ENCODE data around the gene ADAMTSL2. TPM values are rescaled to one million over a fixed set of nuclear protein-coding genes. Genes with fewer than 3 reads are reported as not detected.
A peak's percentile ranks its signal among the peaks of the same experiment; 100 is the strongest.

The ADAMTSL2 gene
- total and polyA plus RNA-seq, 2 donors (not counting 1 experiment from before 2014, with no cell fraction given): under 0.01 to 0.09 TPM

GRCh38 chr9:133614056-133614455 is 79.6 kb downstream of the ADAMTSL2 start:
- peaks cover 2% of the 10 kb centered on the region for H3K27me3 ChIP-seq (ENCODE audit: control insufficient read depth, insufficient read depth, low read length)
- peaks cover 1% of the 10 kb centered on the region for H4K20me1 ChIP-seq (ENCODE audit: control insufficient read depth, extremely low read depth, insufficient read depth, low read length)
- H3K9me3 ChIP-seq (ENCODE audit: control insufficient read depth, insufficient read depth, low read depth, low read length): no peaks in the 10 kb centered on the region
- no peak overlapping the region for H2AFZ ChIP-seq (ENCODE audit: low read length)
- no peak for TF ChIP-seq CTCF (conservative IDR thresholded peaks at IDR 0.05 in 1 of 2, IDR thresholded peaks at IDR 0.05 in 1 of 2; ENCODE audit: low read depth in 1 of 2, low read length in 2 of 2)
- TF ChIP-seq EZH2 (IDR thresholded peaks at IDR 0.05; ENCODE audit: low read length, missing control alignments): no peak
- no peak overlapping the region for H3K4me3 ChIP-seq (replicated peaks in 1 of 4; ENCODE audit: control extremely low read depth in 1 of 4, insufficient read depth in 1 of 4, low read depth in 3 of 4, low read length in 4 of 4)
- no peaks in the 10 kb centered on the region for H3K4me1 ChIP-seq (ENCODE audit: control insufficient read depth, extremely low read depth, insufficient read depth, low read length)
- no peak for DNase-seq (ENCODE audit: low read depth in 2 of 2)
- H3K4me2 ChIP-seq (ENCODE audit: extremely low read depth, insufficient read depth, low read length): no peak overlapping the region
- H3K79me2 ChIP-seq (ENCODE audit: control insufficient read depth, insufficient read depth, low read length): no peaks in the 10 kb centered on the region
- no peaks in the 10 kb centered on the region for H3K36me3 ChIP-seq (ENCODE audit: control insufficient read depth, insufficient read depth, low read length)
- H3K9ac ChIP-seq (ENCODE audit: insufficient read depth, low read length): no peak overlapping the region
- no peak overlapping the region for H3K27ac ChIP-seq (ENCODE audit: insufficient read depth, low read length)

- H3K36me3 ChIP-seq (ENCODE audit: control insufficient read depth, insufficient read depth, low read length): no peaks in the 10 kb centered on the region
- H2AFZ ChIP-seq (ENCODE audit: low read length): no peak overlapping the region
- DNase-seq (ENCODE audit: low read depth in 2 of 2): no peak
- no peak overlapping the region for H3K9ac ChIP-seq (ENCODE audit: insufficient read depth, low read length)
- H3K4me2 ChIP-seq (ENCODE audit: extremely low read depth, insufficient read depth, low read length): no peak overlapping the region
- no peak overlapping the region for H3K4me3 ChIP-seq (replicated peaks in 1 of 4; ENCODE audit: control extremely low read depth in 1 of 4, insufficient read depth in 1 of 4, low read depth in 3 of 4, low read length in 4 of 4)
- peaks cover 2% of the 10 kb centered on the region for H3K27me3 ChIP-seq (ENCODE audit: control insufficient read depth, insufficient read depth, low read length)
- no peak overlapping the region for H3K27ac ChIP-seq (ENCODE audit: insufficient read depth, low read length)
- no peak for TF ChIP-seq CTCF (conservative IDR thresholded peaks at IDR 0.05 in 1 of 2, IDR thresholded peaks at IDR 0.05 in 1 of 2; ENCODE audit: low read depth in 1 of 2, low read length in 2 of 2)
- TF ChIP-seq EZH2 (IDR thresholded peaks at IDR 0.05; ENCODE audit: low read length, missing control alignments): peak; percentile 29
- no peaks in the 10 kb centered on the region for H3K79me2 ChIP-seq (ENCODE audit: control insufficient read depth, insufficient read depth, low read length)
- H3K4me1 ChIP-seq (ENCODE audit: control insufficient read depth, extremely low read depth, insufficient read depth, low read length): no peaks in the 10 kb centered on the region
- no peaks in the 10 kb centered on the region for H3K9me3 ChIP-seq (ENCODE audit: control insufficient read depth, insufficient read depth, low read depth, low read length)
- peaks cover 1% of the 10 kb centered on the region for H4K20me1 ChIP-seq (ENCODE audit: control insufficient read depth, extremely low read depth, insufficient read depth, low read length)
Observed at GRCh38 chr9:133614678-133615077, 80.2 kb downstream of the ADAMTSL2 start.

GRCh38 chr9:133615186-133615585 is 80.7 kb downstream of the ADAMTSL2 start:
- Histone ChIP-seq H3K27me3 (ENCODE audit: control insufficient read depth, insufficient read depth, low read length) (peaks cover 2% of the 10 kb centered on the region), H3K27ac (ENCODE audit: insufficient read depth, low read length) (no peak overlapping the region), H3K4me3 (replicated peaks in 1 of 4; ENCODE audit: control extremely low read depth in 1 of 4, insufficient read depth in 1 of 4, low read depth in 3 of 4, low read length in 4 of 4) (no peak overlapping the region), H3K4me1 (ENCODE audit: control insufficient read depth, extremely low read depth, insufficient read depth, low read length) (no peaks in the 10 kb centered on the region), H3K9ac (ENCODE audit: insufficient read depth, low read length) (no peak overlapping the region), H3K36me3 (ENCODE audit: control insufficient read depth, insufficient read depth, low read length) (no peaks in the 10 kb centered on the region), H3K9me3 (ENCODE audit: control insufficient read depth, insufficient read depth, low read depth, low read length) (no peaks in the 10 kb centered on the region), H2AFZ (ENCODE audit: low read length) (no peak overlapping the region), H3K4me2 (ENCODE audit: extremely low read depth, insufficient read depth, low read length) (no peak overlapping the region), H4K20me1 (ENCODE audit: control insufficient read depth, extremely low read depth, insufficient read depth, low read length) (peaks cover 1% of the 10 kb centered on the region), H3K79me2 (ENCODE audit: control insufficient read depth, insufficient read depth, low read length) (no peaks in the 10 kb centered on the region)
- DNase-seq (ENCODE audit: low read depth in 2 of 2): no peak
- TF ChIP-seq EZH2 (IDR thresholded peaks at IDR 0.05; ENCODE audit: low read length, missing control alignments) (no peak), CTCF (conservative IDR thresholded peaks at IDR 0.05 in 1 of 2, IDR thresholded peaks at IDR 0.05 in 1 of 2; ENCODE audit: low read depth in 1 of 2, low read length in 2 of 2) (no peak)
